ENCODE results near the gene CDH4.

DNA sequence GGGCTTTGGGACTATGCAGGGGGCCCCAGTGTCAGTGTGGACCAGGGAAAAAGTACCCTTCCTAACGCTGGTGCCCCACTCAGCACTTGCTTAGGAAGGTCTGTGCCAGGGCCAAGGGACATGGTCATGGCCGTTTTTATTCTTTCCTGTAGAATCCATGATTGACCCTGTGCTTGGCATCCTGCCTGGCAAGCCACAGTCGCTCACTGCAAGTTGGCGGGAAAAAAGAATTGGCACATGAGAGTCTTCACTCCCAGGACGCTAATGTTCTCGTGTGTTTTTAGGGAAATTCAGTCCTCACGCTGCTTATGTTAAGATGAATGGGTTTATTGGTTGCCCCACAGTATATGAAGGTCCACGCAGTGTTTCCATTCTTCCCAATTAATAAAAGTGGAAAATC, 253.4 kb downstream of the CDH4 start:
- TF ChIP-seq POLR2A (IDR thresholded peaks at IDR 0.05; ENCODE audit: low read length) (no peak), GATA1 (IDR thresholded peaks at IDR 0.05; ENCODE audit: low read depth, low read length) (no peak)
